Measurements from ENCODE around the gene IDH3G. TPM values are rescaled to one million over a fixed set of nuclear protein-coding genes. Genes with fewer than 3 reads are reported as not detected.
A peak's percentile ranks its signal among the peaks of the same experiment; 100 is the strongest.
"Not testable (repeated sequence)": the region's sequence is repeated elsewhere in the genome, so short reads cannot be mapped to it uniquely, and the experiment has no call there.

The IDH3G gene
- total RNA-seq, 6 experiments from 2014 or later: 19.4 to 70.1 (median 27.4) TPM

DNA sequence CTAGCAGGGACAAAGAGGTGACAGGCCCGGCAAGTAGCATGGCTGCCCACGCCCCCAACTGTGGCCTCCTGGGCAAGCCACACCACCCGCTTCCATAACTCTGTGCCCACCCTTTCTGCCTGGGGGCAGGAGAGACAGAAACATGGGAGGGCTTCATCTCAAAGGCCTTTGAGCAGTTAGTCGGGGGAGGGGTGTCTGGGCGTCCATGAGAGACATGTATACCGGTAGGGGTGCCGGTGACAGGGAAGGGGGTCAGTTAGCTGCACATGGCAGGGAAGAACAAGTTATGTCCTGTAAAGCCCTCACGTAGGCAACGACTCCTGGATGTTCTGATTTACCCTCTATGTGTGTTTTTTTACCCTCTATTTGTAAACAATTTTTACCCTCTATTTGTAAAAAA is 26.9 kb upstream of the IDH3G start:
- no peak overlapping the region for H3K4me3 ChIP-seq
- WGBS (ENCODE audit: insufficient coverage, low coverage, low lambda C conversion rate, missing lambda C conversion rate): 56% methylated on average over 7 of the region's 9 CpGs
- TF ChIP-seq, protein P1, sequence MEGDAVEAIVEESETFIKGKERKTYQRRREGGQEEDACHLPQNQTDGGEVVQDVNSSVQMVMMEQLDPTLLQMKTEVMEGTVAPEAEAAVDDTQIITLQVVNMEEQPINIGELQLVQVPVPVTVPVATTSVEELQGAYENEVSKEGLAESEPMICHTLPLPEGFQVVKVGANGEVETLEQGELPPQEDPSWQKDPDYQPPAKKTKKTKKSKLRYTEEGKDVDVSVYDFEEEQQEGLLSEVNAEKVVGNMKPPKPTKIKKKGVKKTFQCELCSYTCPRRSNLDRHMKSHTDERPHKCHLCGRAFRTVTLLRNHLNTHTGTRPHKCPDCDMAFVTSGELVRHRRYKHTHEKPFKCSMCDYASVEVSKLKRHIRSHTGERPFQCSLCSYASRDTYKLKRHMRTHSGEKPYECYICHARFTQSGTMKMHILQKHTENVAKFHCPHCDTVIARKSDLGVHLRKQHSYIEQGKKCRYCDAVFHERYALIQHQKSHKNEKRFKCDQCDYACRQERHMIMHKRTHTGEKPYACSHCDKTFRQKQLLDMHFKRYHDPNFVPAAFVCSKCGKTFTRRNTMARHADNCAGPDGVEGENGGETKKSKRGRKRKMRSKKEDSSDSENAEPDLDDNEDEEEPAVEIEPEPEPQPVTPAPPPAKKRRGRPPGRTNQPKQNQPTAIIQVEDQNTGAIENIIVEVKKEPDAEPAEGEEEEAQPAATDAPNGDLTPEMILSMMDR (IDR thresholded peaks at IDR 0.05): no peak
- TF ChIP-seq POLR2A (IDR thresholded peaks at IDR 0.05): no peak
- ATAC-seq: no peak
- no peaks in the 10 kb centered on the region for H3K9me3 ChIP-seq
- no peaks in the 10 kb centered on the region for H3K36me3 ChIP-seq
- H3K4me1 ChIP-seq: no peaks in the 10 kb centered on the region
- no peak for DNase-seq
- peaks cover 0 to 14% of the 10 kb centered on the region in 2 donors for H3K27me3 ChIP-seq
- intact Hi-C loops (cut with DNase I): no loop called here
- no peak overlapping the region for H3K27ac ChIP-seq

DNA sequence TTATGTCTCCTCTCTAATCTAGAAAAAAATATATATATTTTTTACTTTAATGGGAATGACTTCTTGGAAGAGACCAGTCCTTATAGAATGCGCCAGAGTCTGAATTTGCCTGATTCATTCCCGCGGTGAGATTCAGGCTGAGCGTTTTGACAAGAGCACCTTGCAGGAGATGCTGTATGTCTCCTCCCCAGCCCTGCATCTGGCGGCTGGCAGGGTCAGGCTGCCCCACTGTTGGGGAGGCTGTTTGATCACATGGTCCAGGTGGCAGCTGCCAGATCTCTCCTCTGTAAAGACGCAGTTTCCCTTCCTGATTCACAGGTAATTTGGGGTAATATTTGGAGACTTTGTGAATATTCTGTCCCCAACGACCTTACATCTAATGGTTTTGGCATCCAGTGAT is 26.4 kb upstream of the IDH3G start:
- H3K27ac ChIP-seq: no peak overlapping the region
- intact Hi-C loops (cut with DNase I): no loop called here
- no peak overlapping the region for H3K4me3 ChIP-seq
- DNase-seq: no peak
- no peak for ATAC-seq
- 30% methylated on average over 4 of the region's 7 CpGs for WGBS (ENCODE audit: insufficient coverage, low coverage, low lambda C conversion rate, missing lambda C conversion rate)
- H3K27me3 ChIP-seq: peaks cover 0 to 14% of the 10 kb centered on the region in 2 donors
- H3K4me1 ChIP-seq: no peaks in the 10 kb centered on the region
- TF ChIP-seq POLR2A (IDR thresholded peaks at IDR 0.05): no peak
- TF ChIP-seq, protein P1 (IDR thresholded peaks at IDR 0.05): no peak
- no peaks in the 10 kb centered on the region for H3K36me3 ChIP-seq
- H3K9me3 ChIP-seq: no peaks in the 10 kb centered on the region

DNA sequence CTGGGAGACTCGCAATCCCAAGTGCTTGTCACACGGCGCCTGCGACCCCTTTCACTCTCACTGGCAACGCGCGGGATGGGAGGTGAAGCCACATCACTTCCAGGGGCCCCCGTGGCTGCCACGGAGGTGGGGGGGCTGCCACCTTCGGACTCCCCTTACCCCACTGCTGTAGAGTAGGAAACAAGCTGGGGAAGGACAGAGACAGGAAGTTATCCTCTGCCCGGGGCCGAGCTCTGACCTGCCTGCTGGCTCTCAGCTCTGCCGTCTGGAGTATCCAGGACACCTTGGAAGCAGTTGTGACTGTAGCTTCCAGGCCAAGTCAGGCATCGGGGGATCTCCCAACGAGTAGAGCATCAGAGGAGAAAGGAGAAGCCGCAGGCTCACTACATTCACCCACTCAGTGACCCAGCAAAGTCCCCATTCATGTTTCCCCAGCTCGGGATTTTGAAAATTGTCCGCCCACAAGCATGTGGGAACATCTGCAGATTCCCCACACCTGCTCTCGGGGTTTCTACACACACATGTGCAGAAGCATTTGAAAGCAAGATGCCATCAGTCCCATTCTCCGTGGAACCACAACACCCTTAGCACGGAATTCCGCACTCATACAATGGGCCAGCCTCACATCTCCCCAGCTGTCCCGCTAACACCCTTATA is 25.3 kb upstream of the IDH3G start:
- Histone ChIP-seq H3K27ac (no peak overlapping the region), H3K4me1 (no peaks in the 10 kb centered on the region), H3K36me3 (no peaks in the 10 kb centered on the region), H3K27me3 (peaks cover 0 to 10% of the 10 kb centered on the region in 2 donors), H3K9me3 (no peaks in the 10 kb centered on the region), H3K4me3 (peak overlapping the region in 2 of 3 donors; percentile 21 to 29)
- ATAC-seq (peak in 1 of 4 donors; percentile 10), DNase-seq (no peak)
- intact Hi-C loops (cut with DNase I): no loop called here
- TF ChIP-seq POLR2A (IDR thresholded peaks at IDR 0.05): no peak
- TF ChIP-seq, protein P1 (IDR thresholded peaks at IDR 0.05): no peak
- WGBS (ENCODE audit: insufficient coverage, low coverage, low lambda C conversion rate, missing lambda C conversion rate): 68% methylated on average over 5 of the region's 23 CpGs

DNA sequence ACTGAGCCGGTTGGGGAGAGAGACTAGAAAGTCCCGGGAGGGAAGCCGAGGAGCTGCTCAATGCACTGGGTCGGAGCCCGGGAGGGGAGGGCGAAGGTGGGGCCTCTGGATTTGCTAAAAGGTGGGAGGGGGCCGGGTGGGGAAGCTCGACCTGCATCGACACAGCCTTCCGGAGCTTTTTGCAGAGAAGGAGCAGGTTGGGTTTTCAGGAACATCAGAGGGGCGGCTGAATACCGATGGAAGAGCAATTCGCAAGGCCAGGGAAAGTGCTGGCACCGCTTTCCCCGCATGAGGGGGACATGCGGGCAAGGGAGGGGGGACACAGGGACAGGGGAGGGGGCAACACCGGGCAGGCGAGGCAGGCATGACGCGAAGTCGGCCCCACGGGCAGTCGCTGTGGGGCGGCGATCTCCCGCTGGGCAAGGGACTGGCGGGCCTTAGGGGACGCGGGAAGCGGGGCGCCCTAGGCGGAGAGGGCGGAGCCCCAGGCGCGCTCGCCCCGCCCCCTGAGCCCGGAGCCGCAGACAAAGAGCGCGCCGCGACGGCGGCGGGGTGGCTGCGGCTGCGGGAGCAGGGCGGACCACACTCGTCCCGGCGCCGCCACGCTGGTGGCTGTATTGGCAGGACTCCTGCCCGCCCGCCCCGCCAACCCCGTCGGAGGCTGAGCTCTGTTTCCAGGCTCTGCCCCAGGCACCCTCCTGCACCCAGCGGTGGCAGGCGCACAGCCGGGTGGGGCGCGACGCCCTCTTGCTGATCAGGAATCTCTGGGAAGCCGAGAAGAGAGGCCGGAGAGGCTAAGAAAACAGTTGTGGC is 24.6 kb upstream of the IDH3G start:
- intact Hi-C loops (cut with DNase I): no loop called here
- Histone ChIP-seq H3K27ac (no peak overlapping the region), H3K36me3 (no peaks in the 10 kb centered on the region), H3K4me3 (peak overlapping the region in 2 of 3 donors; percentile 21 to 29), H3K9me3 (no peaks in the 10 kb centered on the region), H3K4me1 (no peaks in the 10 kb centered on the region), H3K27me3 (peaks cover 0 to 10% of the 10 kb centered on the region in 2 donors)
- ATAC-seq (peak; percentile 62 to 76 (median 74)), DNase-seq (peak in 1 of 3 donors; percentile 34)
- WGBS (ENCODE audit: insufficient coverage, low coverage, low lambda C conversion rate, missing lambda C conversion rate): 47% methylated on average over 5 of the region's 67 CpGs
- TF ChIP-seq, protein P1 (IDR thresholded peaks at IDR 0.05): no peak
- no peak for TF ChIP-seq POLR2A (IDR thresholded peaks at IDR 0.05)

DNA sequence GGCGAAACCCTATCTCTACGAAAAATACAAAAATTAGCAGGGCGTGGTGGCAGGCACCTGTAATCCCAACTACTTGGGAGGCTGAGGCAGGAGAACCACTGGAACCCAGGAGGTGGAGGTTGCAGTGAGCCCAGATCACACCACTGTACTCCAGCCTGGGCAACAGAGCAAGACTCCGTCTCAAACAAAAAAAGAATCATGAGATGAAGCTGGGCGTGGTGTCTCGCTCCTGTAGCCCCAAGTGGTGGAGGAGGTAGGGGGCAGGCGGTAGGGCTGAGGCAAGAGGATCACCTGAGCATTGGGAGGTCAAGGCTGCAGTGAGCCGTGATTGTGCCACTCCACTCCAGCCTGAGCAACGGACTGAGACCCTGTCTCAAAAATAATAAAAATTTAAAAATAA is 23.9 kb upstream of the IDH3G start:
- peak in 1 of 3 donors; percentile 19 for DNase-seq
- H3K27me3 ChIP-seq; H3K27ac ChIP-seq; H3K4me3 ChIP-seq; H3K4me1 ChIP-seq; ATAC-seq; intact Hi-C loops (cut with DNase I); H3K9me3 ChIP-seq; H3K36me3 ChIP-seq: not testable (repeated sequence)
- 72% methylated on average over 8 of the region's 9 CpGs for WGBS (ENCODE audit: insufficient coverage, low coverage, low lambda C conversion rate, missing lambda C conversion rate)
